Activated CD4-positive, alpha-beta T cell treated with anti-CD3 and anti-CD28 coated beads, Interleukin-2, amount 10 ng/mL, durations not matched to agents 24 days and 14 days (primary cell): Measurements from ENCODE around the gene VGLL4. TPM values are rescaled to one million over a fixed set of nuclear protein-coding genes. Genes with fewer than 3 reads are reported as not detected.

Source experiments
- DNase-seq: peaks from one replicate; pipeline ENCODE4 v3.0.0; 2022
- H3K27ac Mint-ChIP-seq: one replicate; pipeline ENCODE4 v1.8.0; 2022; ENCODE audit warnings: mild to moderate bottlenecking, mixed read lengths
- H3K27me3 Mint-ChIP-seq: one replicate; pipeline ENCODE4 v1.8.0; 2022; ENCODE audit warnings: mixed read lengths
- H3K36me3 Mint-ChIP-seq: one replicate; pipeline ENCODE4 v1.8.0; 2022; ENCODE audit warnings: low read depth, mild to moderate bottlenecking, mixed read lengths
- H3K4me1 Mint-ChIP-seq: one replicate; pipeline ENCODE4 v1.8.0; 2021; ENCODE audit warnings: mixed read lengths
- H3K4me3 Mint-ChIP-seq: one replicate; pipeline ENCODE4 v1.8.0; 2022; ENCODE audit warnings: mild to moderate bottlenecking, moderate library complexity, mixed read lengths
- H3K9me3 Mint-ChIP-seq: one replicate; pipeline ENCODE4 v1.8.0; 2021; ENCODE audit warnings: mixed read lengths
- intact Hi-C: fragments of 100-400 bp; cut with micrococcal nuclease; formaldehyde crosslinking; loops from one replicate; pipeline ENCODE4 v1.15.1; 2023
- total RNA-seq: library from RNA; stranded (reverse); gene quantifications from 2 replicates; pipeline ENCODE4 v1.2.3, GENCODE V29; 2022

The VGLL4 gene
- total RNA-seq, 1 donor from 2014 or later = 44.0 TPM

DNA sequence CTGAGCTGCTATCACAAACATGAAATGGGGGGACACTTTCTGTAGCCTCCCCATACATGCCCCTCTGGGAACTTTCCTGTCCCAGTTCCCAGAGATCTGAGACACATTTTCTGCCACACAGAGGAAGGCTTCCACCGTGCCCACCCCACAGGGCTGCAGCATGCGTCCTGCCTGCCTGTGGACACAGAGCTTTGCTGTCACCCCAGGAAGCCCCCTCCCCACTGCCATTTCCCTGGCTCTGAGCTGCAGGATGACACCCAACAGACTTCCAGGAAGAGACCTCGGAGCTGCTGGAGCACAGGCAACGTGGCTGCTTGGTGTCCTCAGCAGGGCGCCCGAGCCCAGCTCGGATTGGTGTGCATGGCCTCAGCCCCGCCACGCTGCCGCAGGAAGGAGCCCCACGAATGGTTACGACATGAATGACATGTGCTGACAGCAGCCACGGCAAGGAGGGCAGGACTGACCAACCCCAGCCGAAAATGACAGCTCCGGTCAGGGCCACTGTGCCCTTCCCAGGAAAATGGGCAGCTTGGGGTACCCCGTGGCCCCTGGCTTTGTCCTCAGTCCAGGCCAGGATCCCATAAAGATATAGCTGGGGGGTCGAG lies 81.3 kb downstream of the VGLL4 start:
- Mint-ChIP-seq H3K4me3 (no peak overlapping the region), H3K4me1 (peaks cover 7% of the 10 kb centered on the region), H3K9me3 (no peaks in the 10 kb centered on the region), H3K27ac (no peak overlapping the region), H3K27me3 (no peaks in the 10 kb centered on the region), H3K36me3 (peaks cover 26% of the 10 kb centered on the region)
- intact Hi-C loops = no loop called here
- no peak for DNase-seq

- DNase-seq = no peak
- H3K36me3 Mint-ChIP-seq = peaks cover 24% of the 10 kb centered on the region
- H3K4me1 Mint-ChIP-seq = peaks cover 8% of the 10 kb centered on the region
- H3K4me3 Mint-ChIP-seq = no peak overlapping the region
- no peaks in the 10 kb centered on the region for H3K27me3 Mint-ChIP-seq
- H3K9me3 Mint-ChIP-seq = no peaks in the 10 kb centered on the region
- H3K27ac Mint-ChIP-seq = no peak overlapping the region
- intact Hi-C loops = no loop called here
Observed at GRCh38 chr3:11560746-11561145, 83.0 kb downstream of the VGLL4 start.

- H3K36me3 Mint-ChIP-seq = peaks cover 24% of the 10 kb centered on the region
- intact Hi-C loops = no loop called here
- no peaks in the 10 kb centered on the region for H3K27me3 Mint-ChIP-seq
- peaks cover 8% of the 10 kb centered on the region for H3K4me1 Mint-ChIP-seq
- H3K9me3 Mint-ChIP-seq = no peaks in the 10 kb centered on the region
- H3K27ac Mint-ChIP-seq = peak overlapping the region; percentile 41
- no peak for DNase-seq
- no peak overlapping the region for H3K4me3 Mint-ChIP-seq
Observed at GRCh38 chr3:11559816-11560633, 83.7 kb downstream of the VGLL4 start.

GRCh38 chr3:11558918-11559815 lies 84.5 kb downstream of the VGLL4 start:
- no peak overlapping the region for H3K4me3 Mint-ChIP-seq
- DNase-seq = no peak
- peak overlapping the region; percentile 41 for H3K27ac Mint-ChIP-seq
- no peaks in the 10 kb centered on the region for H3K27me3 Mint-ChIP-seq
- no peaks in the 10 kb centered on the region for H3K9me3 Mint-ChIP-seq
- H3K36me3 Mint-ChIP-seq = peaks cover 24% of the 10 kb centered on the region
- intact Hi-C loops = no loop called here
- H3K4me1 Mint-ChIP-seq = peaks cover 8% of the 10 kb centered on the region

DNA sequence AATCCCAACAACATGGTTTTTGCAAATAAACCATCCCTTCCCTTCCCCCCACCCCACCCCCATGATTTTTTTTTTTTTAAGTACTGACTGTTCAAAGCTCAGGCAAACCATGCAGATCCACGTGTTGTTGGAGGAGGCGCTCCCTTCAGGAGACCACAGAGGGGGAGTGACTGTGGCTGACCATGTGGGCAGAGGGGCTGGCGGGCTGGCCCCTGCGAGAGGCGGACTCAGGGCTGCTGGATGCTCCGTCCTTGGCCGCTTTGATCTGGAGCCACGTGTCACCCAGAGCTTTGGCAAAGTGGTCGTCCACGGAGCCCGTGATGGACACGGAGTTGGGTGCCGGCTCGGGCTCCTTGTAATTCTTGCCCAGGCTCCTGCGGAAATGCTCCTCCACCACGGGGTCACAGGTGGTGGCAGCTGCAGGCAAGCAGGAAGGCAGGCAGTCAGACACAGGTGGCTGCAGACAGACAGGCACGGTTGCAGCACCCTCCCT lies 85.3 kb downstream of the VGLL4 start:
- Mint-ChIP-seq H3K27me3 (no peaks in the 10 kb centered on the region), H3K36me3 (peaks cover 22% of the 10 kb centered on the region), H3K4me1 (peaks cover 8% of the 10 kb centered on the region), H3K27ac (peak overlapping the region; percentile 67), H3K9me3 (no peaks in the 10 kb centered on the region), H3K4me3 (no peak overlapping the region)
- DNase-seq = no peak
- intact Hi-C loops = no loop called here

GRCh38 chr3:11558002-11558401 lies 85.7 kb downstream of the VGLL4 start:
- peaks cover 21% of the 10 kb centered on the region for H3K36me3 Mint-ChIP-seq
- no peaks in the 10 kb centered on the region for H3K27me3 Mint-ChIP-seq
- peaks cover 8% of the 10 kb centered on the region for H3K4me1 Mint-ChIP-seq
- H3K27ac Mint-ChIP-seq = peak overlapping the region; percentile 67
- H3K9me3 Mint-ChIP-seq = no peaks in the 10 kb centered on the region
- intact Hi-C loops = no loop called here
- no peak overlapping the region for H3K4me3 Mint-ChIP-seq
- no peak for DNase-seq

DNA sequence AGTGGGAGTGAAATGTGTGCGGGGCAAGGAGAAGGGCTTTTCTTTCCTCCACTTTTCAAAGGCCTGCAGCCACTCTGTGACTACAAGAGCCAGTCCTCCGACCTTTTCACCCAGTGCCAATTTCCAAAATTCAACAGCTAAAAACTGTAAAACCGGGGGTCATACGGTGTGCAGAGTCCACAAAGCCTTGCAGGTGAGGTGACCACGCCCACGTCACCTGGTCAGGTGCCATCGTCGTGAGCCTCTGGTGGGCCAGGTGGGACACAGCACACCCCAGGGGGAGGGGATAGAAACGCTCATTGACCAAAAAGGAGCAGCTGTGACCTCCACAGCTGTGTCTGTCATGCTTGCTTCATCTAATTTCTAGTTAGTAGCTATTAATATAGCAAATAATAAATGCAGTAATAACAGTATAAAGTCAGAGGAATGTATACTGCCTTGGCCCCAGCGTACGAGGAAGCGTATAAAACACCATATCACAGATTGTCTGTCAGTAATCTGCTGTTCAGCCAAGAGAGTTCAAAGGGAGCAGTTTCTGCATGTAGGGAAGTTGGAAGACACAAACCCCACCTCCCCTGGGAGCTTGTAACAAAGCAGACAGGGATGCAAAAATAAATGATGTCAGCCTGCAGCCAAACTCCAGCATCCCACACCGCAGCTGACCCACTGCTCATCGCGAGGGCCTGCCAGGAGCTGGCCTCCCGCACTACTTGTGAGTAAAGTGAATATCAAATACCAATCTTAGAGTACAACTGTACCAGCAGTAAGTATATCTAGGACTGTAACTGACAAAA lies 86.7 kb downstream of the VGLL4 start:
- Mint-ChIP-seq H3K27me3 (no peaks in the 10 kb centered on the region), H3K36me3 (peaks cover 26% of the 10 kb centered on the region), H3K27ac (no peak overlapping the region), H3K4me3 (no peak overlapping the region), H3K9me3 (no peaks in the 10 kb centered on the region), H3K4me1 (peaks cover 8% of the 10 kb centered on the region)
- intact Hi-C loops = no loop called here
- no peak for DNase-seq

GRCh38 chr3:11555881-11556633 lies 87.7 kb downstream of the VGLL4 start:
- intact Hi-C loops = no loop called here
- no peaks in the 10 kb centered on the region for H3K27me3 Mint-ChIP-seq
- no peak for DNase-seq
- H3K9me3 Mint-ChIP-seq = no peaks in the 10 kb centered on the region
- peaks cover 8% of the 10 kb centered on the region for H3K4me1 Mint-ChIP-seq
- no peak overlapping the region for H3K27ac Mint-ChIP-seq
- no peak overlapping the region for H3K4me3 Mint-ChIP-seq
- peaks cover 26% of the 10 kb centered on the region for H3K36me3 Mint-ChIP-seq

- intact Hi-C loops = no loop called here
- peaks cover 26% of the 10 kb centered on the region for H3K36me3 Mint-ChIP-seq
- H3K4me1 Mint-ChIP-seq = peaks cover 8% of the 10 kb centered on the region
- no peak for DNase-seq
- no peak overlapping the region for H3K4me3 Mint-ChIP-seq
- H3K27me3 Mint-ChIP-seq = no peaks in the 10 kb centered on the region
- H3K27ac Mint-ChIP-seq = no peak overlapping the region
- H3K9me3 Mint-ChIP-seq = no peaks in the 10 kb centered on the region
Observed at GRCh38 chr3:11555211-11555782, 88.4 kb downstream of the VGLL4 start.

DNA sequence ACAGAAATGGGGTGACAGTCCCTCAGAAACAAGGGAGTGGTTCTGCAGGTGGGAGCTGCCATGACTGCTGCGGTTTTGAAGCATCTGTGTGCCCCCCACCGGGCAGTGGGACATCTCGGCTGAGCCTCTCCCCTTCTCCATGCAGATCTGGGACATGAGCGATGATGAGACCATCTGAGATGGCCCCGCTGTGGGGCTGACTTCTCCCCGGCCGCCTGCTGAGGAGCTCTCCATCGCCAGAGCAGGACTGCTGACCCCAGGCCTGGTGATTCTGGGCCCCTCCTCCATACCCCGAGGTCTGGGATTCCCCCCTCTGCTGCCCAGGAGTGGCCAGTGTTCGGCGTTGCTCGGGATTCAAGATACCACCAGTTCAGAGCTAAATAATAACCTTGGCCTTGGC lies 89.0 kb downstream of the VGLL4 start:
- Mint-ChIP-seq H3K4me3 (no peak overlapping the region), H3K36me3 (peaks cover 23% of the 10 kb centered on the region), H3K4me1 (peaks cover 7% of the 10 kb centered on the region), H3K27me3 (no peaks in the 10 kb centered on the region), H3K9me3 (no peaks in the 10 kb centered on the region), H3K27ac (no peak overlapping the region)
- intact Hi-C loops = no loop called here
- no peak for DNase-seq

GRCh38 chr3:11554236-11554610 lies 89.5 kb downstream of the VGLL4 start:
- Mint-ChIP-seq H3K4me1 (peaks cover 7% of the 10 kb centered on the region), H3K9me3 (no peaks in the 10 kb centered on the region), H3K27ac (no peak overlapping the region), H3K4me3 (no peak overlapping the region), H3K27me3 (no peaks in the 10 kb centered on the region), H3K36me3 (peaks cover 23% of the 10 kb centered on the region)
- DNase-seq = no peak
- intact Hi-C loops = no loop called here

DNA sequence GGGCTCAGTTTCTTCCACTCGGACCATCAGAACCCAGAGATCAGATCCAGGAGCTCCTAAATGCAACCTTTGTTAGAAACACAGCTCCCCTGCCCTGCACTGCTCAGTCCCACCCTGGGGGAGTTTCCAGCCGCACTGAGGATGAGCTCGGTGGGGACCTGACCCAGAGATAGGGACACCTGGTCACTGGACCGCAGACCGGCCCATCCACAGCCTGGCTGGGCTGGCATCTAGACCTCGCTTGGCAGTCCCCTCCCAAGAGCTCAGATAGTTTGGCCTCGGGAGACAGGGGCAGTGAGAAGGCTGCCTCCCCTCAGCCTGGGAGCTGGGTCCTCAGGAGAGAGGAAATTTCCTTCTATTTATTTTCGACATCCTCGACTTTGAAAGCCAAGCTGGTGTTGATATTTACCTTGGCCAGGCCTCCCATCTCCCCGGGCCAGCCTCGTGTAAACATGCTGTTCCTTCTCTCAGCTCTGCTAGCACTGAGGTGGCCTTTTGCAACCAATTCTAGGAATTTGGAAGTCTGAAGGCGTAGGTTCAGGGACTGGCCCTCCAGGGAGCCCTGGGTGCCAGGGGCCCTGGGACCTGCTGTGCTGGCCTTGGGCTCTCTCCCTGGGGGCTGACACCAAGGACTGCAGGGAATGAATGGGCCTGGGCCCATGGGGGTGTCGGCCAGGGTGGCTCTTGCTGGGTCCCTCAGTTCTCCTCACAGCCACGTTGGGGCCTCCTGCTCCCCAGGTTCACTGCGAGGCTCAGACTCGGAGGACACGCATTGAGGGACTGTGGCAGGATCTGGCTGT lies 90.1 kb downstream of the VGLL4 start:
- intact Hi-C loops = no loop called here

More for the DNA sequence above, 90.1 kb downstream of the VGLL4 start:
- no peak for DNase-seq
- no peaks in the 10 kb centered on the region for H3K9me3 Mint-ChIP-seq
- peaks cover 7% of the 10 kb centered on the region for H3K4me1 Mint-ChIP-seq
- no peak overlapping the region for H3K27ac Mint-ChIP-seq
- no peak overlapping the region for H3K4me3 Mint-ChIP-seq
- H3K36me3 Mint-ChIP-seq = peaks cover 23% of the 10 kb centered on the region
- H3K27me3 Mint-ChIP-seq = no peaks in the 10 kb centered on the region
